NB4 (cell line): ENCODE data around the gene CELF3.

Experiments
- DNase-seq: peaks from one replicate; pipeline ENCODE4 v3.0.0; 2010; ENCODE audit warnings: low read depth
- H3K4me3 ChIP-seq: one replicate; pipeline ENCODE4 v1.5.1; 2011; ENCODE audit warnings: mild to moderate bottlenecking, low read depth, low read length, moderate library complexity
- MYC ChIP-seq: IDR thresholded peaks from 2 replicates; pipeline ENCODE4 v1.6.1; 2011; ENCODE audit warnings: low read depth, low read length
- POLR2A ChIP-seq: IDR thresholded peaks from 2 replicates; pipeline ENCODE4 v1.6.1; 2011; ENCODE audit warnings: mild to moderate bottlenecking; ENCODE audit not compliant: insufficient read length; ENCODE audit errors: extremely low read depth
- TF ChIP-seq, protein P1 (sequence below): IDR thresholded peaks from 2 replicates; pipeline ENCODE4 v1.6.1; 2011; ENCODE audit warnings: low read depth, low read length
- TF ChIP-seq, protein P2 (sequence below): IDR thresholded peaks from one replicate; pipeline ENCODE4 v1.5.1; 2012; ENCODE audit warnings: low read depth, low read length

Gene CELF3

DNA sequence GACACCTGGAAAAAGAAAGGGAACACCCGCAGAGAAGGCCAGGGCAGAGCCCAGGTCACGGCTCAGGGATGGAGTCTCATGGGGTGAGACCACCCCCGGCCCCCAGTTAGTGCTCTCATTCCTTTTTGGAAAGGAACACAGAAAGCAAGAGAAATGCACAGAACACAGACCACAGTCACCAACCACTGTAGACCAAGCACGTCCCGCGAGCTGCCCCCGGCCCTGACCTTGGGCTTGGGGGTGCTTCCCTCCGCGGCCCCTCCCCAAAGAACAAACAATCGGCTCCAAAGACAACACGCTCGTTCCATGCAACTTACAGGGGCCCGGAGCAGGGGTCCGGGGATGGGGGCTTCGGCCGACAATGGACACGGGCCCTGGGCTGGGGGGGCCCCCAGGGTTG, 12.8 kb downstream of the CELF3 start:
- no peak for DNase-seq
- TF ChIP-seq POLR2A: no peak
- TF ChIP-seq, protein P1, sequence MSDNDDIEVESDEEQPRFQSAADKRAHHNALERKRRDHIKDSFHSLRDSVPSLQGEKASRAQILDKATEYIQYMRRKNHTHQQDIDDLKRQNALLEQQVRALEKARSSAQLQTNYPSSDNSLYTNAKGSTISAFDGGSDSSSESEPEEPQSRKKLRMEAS: no peak
- no peak for TF ChIP-seq MYC
- TF ChIP-seq, protein P2, sequence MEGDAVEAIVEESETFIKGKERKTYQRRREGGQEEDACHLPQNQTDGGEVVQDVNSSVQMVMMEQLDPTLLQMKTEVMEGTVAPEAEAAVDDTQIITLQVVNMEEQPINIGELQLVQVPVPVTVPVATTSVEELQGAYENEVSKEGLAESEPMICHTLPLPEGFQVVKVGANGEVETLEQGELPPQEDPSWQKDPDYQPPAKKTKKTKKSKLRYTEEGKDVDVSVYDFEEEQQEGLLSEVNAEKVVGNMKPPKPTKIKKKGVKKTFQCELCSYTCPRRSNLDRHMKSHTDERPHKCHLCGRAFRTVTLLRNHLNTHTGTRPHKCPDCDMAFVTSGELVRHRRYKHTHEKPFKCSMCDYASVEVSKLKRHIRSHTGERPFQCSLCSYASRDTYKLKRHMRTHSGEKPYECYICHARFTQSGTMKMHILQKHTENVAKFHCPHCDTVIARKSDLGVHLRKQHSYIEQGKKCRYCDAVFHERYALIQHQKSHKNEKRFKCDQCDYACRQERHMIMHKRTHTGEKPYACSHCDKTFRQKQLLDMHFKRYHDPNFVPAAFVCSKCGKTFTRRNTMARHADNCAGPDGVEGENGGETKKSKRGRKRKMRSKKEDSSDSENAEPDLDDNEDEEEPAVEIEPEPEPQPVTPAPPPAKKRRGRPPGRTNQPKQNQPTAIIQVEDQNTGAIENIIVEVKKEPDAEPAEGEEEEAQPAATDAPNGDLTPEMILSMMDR: no peak
- H3K4me3 ChIP-seq: no peak overlapping the region

DNA sequence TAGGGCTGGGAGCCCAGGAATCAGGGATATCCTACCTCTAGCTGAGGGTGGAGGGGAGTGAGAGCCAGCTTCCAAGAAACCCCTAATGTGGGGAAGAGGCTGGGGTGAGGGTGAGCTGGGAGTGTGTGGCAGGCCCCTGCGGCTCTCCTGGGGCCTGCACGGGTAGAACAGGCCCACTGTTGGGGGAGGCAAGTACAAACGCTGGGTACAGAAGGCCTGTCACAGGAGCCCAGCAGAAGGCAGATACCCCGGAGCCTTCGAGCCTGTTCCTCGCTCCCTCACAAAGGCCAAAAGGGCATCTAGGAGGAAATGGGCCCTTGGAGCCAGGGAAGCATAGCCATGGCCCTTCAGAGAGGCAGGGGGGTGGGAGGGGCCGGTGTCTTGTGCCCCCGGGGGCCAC, 13.7 kb downstream of the CELF3 start:
- H3K4me3 ChIP-seq: no peak overlapping the region
- DNase-seq: no peak
- TF ChIP-seq POLR2A (no peak), MYC (no peak)
- TF ChIP-seq, protein P2: no peak
- TF ChIP-seq, protein P1: no peak

DNA sequence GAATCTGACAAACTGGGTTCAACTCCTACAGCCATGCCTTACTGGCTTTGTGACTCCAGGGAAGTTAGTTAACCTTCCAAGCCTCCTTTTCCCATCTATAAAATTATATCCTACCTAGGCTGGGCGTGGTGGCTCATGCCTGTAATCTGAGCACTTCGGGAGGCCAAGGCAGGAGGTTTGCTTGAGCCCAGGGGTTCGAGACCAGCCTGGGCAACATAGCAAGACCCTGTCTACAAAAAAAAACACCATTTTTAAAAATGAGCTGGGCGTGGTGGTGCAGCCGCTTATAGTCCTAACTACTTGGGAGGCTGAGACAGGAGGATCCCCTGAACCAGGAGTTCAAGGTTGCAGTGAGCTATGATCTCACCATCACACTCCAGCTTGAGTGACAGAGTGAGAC, 15.1 kb downstream of the CELF3 start:
- TF ChIP-seq POLR2A (no peak), MYC (no peak)
- TF ChIP-seq, protein P2: no peak
- TF ChIP-seq, protein P1: no peak
- no peak overlapping the region for H3K4me3 ChIP-seq
- DNase-seq: no peak

- TF ChIP-seq POLR2A: no peak
- TF ChIP-seq, protein P2: peak; percentile 40
- TF ChIP-seq, protein P1: no peak
- no peak for TF ChIP-seq MYC
- H3K4me3 ChIP-seq: no peak overlapping the region
- peak; percentile 22 for DNase-seq
Measured at GRCh38 chr1:151693057-151693651, 23.4 kb downstream of the CELF3 start.

DNA sequence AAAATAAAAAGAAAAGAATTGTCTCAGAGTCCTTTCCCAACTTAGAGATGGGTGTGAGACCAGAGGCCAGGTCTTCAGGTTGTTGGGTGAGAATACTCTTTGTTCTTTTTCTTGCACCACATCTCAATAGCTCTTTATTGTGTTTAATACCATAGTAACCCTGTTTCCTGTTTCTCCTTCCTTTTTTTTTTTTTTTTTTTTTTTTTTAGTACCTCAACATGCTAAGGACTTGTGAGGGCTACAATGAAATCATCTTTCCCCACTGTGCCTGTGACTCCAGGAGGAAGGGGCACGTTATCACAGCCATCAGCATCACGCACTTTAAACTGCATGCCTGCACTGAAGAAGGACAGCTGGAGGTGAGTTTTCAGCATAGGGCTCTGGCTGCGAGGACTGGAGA, 24.4 kb downstream of the CELF3 start:
- TF ChIP-seq POLR2A (no peak), MYC (no peak)
- TF ChIP-seq, protein P1: no peak
- TF ChIP-seq, protein P2: no peak
- no peak overlapping the region for H3K4me3 ChIP-seq
- no peak for DNase-seq

- no peak for DNase-seq
- no peak for TF ChIP-seq MYC
- TF ChIP-seq, protein P1: no peak
- TF ChIP-seq, protein P2: no peak
- no peak for TF ChIP-seq POLR2A
- H3K4me3 ChIP-seq: no peak overlapping the region
Measured at GRCh38 chr1:151689494-151689893, 27.1 kb downstream of the CELF3 start.
